Keratinocyte (primary cell): ENCODE results near the gene CLDN19. TPM values are rescaled to one million over a fixed set of nuclear protein-coding genes. Genes with fewer than 3 reads are reported as not detected.

Experiments used
- DNase-seq: peaks from one replicate; pipeline ENCODE4 v3.0.0-alpha.2; 2011; ENCODE audit warnings: low read depth, missing footprints, low spot score
- FAIRE-seq: peaks from 2 replicates; lab custom pipeline; 2011; peaks lifted over from hg19 to GRCh38; lab: Jason Lieb, UNC
- H2AFZ ChIP-seq: 2 replicates; pipeline ENCODE4 v1.6.0; 2012; ENCODE audit warnings: low read length, control low read depth, inconsistent platforms; ENCODE audit not compliant: control insufficient read depth
- H3K27ac ChIP-seq: 2 replicates; pipeline ENCODE4 v1.5.1; 2011; ENCODE audit warnings: low read length; ENCODE audit not compliant: control insufficient read depth, insufficient read depth
- H3K27me3 ChIP-seq: 3 replicates; pipeline ENCODE4 v1.6.0; 2011; ENCODE audit warnings: low read length; ENCODE audit not compliant: control insufficient read depth, insufficient read depth; ENCODE audit errors: extremely low read depth
- H3K36me3 ChIP-seq, 2 experiments: 2 replicates in 1 of 2; 3 replicates in 1 of 2; pipeline ENCODE4 v1.5.1; 2011; ENCODE audit warnings: low read length in 2 of 2, mild to moderate bottlenecking in 1 of 2; ENCODE audit not compliant: control insufficient read depth in 2 of 2, insufficient read depth in 2 of 2; ENCODE audit errors: extremely low read depth in 1 of 2
- H3K4me1 ChIP-seq: 3 replicates; pipeline ENCODE4 v1.5.1; 2011; ENCODE audit warnings: low read length; ENCODE audit not compliant: control insufficient read depth, insufficient read depth; ENCODE audit errors: extremely low read depth
- H3K4me2 ChIP-seq: 3 replicates; pipeline ENCODE4 v1.6.0; 2011; ENCODE audit warnings: low read depth, low read length; ENCODE audit not compliant: control insufficient read depth, insufficient read depth; ENCODE audit errors: extremely low read depth
- H3K4me3 ChIP-seq, 3 experiments: fragments of 200-600 bp in 1 of 3; sonication (generic) in 1 of 3; 2 replicates in 2 of 3; 3 replicates in 1 of 3; pipeline ENCODE4 v1.5.1; 2011 to 2016; ENCODE audit warnings: low read length in 3 of 3, mild to moderate bottlenecking in 3 of 3, control low read depth in 2 of 3, inconsistent platforms in 1 of 3, low read depth in 1 of 3, mixed read lengths in 1 of 3, mixed run types in 1 of 3, moderate library complexity in 1 of 3; ENCODE audit not compliant: control insufficient read depth in 2 of 3, insufficient read depth in 2 of 3; ENCODE audit errors: extremely low read depth in 1 of 3
- H3K79me2 ChIP-seq: 2 replicates; pipeline ENCODE4 v1.6.0; 2012; ENCODE audit warnings: low read length; ENCODE audit not compliant: control insufficient read depth, insufficient read depth
- H3K9ac ChIP-seq: 3 replicates; pipeline ENCODE4 v1.6.0; 2011; ENCODE audit warnings: low read length; ENCODE audit not compliant: control insufficient read depth, insufficient read depth; ENCODE audit errors: extremely low read depth
- H3K9me1 ChIP-seq: 3 replicates; pipeline ENCODE4 v1.6.0; 2011; ENCODE audit warnings: low read length; ENCODE audit not compliant: control insufficient read depth, insufficient read depth; ENCODE audit errors: extremely low read depth
- H3K9me3 ChIP-seq: 2 replicates; pipeline ENCODE4 v1.5.1; 2012; ENCODE audit warnings: low read depth, low read length; ENCODE audit not compliant: control insufficient read depth
- H4K20me1 ChIP-seq: 3 replicates; pipeline ENCODE4 v1.6.0; 2011; ENCODE audit warnings: low read length; ENCODE audit not compliant: control insufficient read depth, insufficient read depth; ENCODE audit errors: extremely low read depth
- EZH2 ChIP-seq: IDR thresholded peaks from one replicate; pipeline ENCODE4 v1.6.1; 2012; ENCODE audit warnings: inconsistent platforms, mild to moderate bottlenecking, low read length, moderate library complexity
- dilution Hi-C: fragments of 300-500 bp; cut with MboI; formaldehyde crosslinking; loops from one replicate; pipeline ENCODE4 v1.7.0; 2020; ENCODE audit warnings: low sequenced_read_pairs; ENCODE audit not compliant: extremely low pct_ligation_motif_present
- polyA plus RNA-seq, 5 experiments: library from polyadenylated mRNA; depleted of rRNA in 3 of 5; stranded (reverse) in 3 of 5; stranded (forward) in 1 of 5; unstranded in 1 of 5; fragments of >200 nt; gene quantifications; 1 replicate in 1 of 5; 2 replicates in 3 of 5; 3 replicates in 1 of 5; pipeline versions ENCODE4 v1.2.1 to v1.2.3, GENCODE V29; 2011 to 2012; ENCODE audit warnings: missing spikeins in 2 of 5, low read depth in 1 of 5, low replicate concordance in 1 of 5
- TF ChIP-seq, protein P1 (sequence below), 3 experiments: IDR thresholded peaks in 1 of 3; conservative IDR thresholded peaks in 1 of 3; optimal IDR thresholded peaks in 1 of 3; 2 replicates in 2 of 3; 3 replicates in 1 of 3; pipeline versions ENCODE3 to v1.5.1; 2011; ENCODE audit warnings: low read length in 3 of 3, mild to moderate bottlenecking in 3 of 3, moderate library complexity in 2 of 3, control low read depth in 1 of 3, inconsistent platforms in 1 of 3; ENCODE audit not compliant: insufficient read depth in 2 of 3; ENCODE audit errors: extremely low read depth in 1 of 3

The CLDN19 gene
- polyA plus RNA-seq, 1 donor (not counting 4 experiments of a cell fraction or from before 2014, with no cell fraction given): not detected

GRCh38 chr1:42759114-42759513 lies 19.1 kb upstream of the CLDN19 start:
- dilution Hi-C loops: no loop called here
- DNase-seq (no peak), FAIRE-seq (no peak)
- no peaks in the 10 kb centered on the region for H4K20me1 ChIP-seq
- no peaks in the 10 kb centered on the region for H3K27me3 ChIP-seq
- TF ChIP-seq, protein P1, sequence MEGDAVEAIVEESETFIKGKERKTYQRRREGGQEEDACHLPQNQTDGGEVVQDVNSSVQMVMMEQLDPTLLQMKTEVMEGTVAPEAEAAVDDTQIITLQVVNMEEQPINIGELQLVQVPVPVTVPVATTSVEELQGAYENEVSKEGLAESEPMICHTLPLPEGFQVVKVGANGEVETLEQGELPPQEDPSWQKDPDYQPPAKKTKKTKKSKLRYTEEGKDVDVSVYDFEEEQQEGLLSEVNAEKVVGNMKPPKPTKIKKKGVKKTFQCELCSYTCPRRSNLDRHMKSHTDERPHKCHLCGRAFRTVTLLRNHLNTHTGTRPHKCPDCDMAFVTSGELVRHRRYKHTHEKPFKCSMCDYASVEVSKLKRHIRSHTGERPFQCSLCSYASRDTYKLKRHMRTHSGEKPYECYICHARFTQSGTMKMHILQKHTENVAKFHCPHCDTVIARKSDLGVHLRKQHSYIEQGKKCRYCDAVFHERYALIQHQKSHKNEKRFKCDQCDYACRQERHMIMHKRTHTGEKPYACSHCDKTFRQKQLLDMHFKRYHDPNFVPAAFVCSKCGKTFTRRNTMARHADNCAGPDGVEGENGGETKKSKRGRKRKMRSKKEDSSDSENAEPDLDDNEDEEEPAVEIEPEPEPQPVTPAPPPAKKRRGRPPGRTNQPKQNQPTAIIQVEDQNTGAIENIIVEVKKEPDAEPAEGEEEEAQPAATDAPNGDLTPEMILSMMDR (optimal IDR thresholded peaks at IDR 0.05 in 1 of 3, IDR thresholded peaks at IDR 0.05 in 1 of 3, conservative IDR thresholded peaks at IDR 0.05 in 1 of 3; ENCODE audit: extremely low read depth in 1 of 3, insufficient read depth in 2 of 3, low read length in 3 of 3): peak in 1 of 3 experiments; percentile 27
- TF ChIP-seq EZH2: no peak
- no peaks in the 10 kb centered on the region for H3K9me3 ChIP-seq
- no peak overlapping the region for H3K27ac ChIP-seq
- peaks cover 23 to 28% of the 10 kb centered on the region in 2 experiments for H3K36me3 ChIP-seq
- no peak overlapping the region for H3K4me3 ChIP-seq
- no peaks in the 10 kb centered on the region for H3K9me1 ChIP-seq
- H2AFZ ChIP-seq: no peak overlapping the region
- H3K79me2 ChIP-seq: peaks cover 2% of the 10 kb centered on the region
- H3K4me2 ChIP-seq: no peak overlapping the region
- H3K4me1 ChIP-seq: peaks cover 6% of the 10 kb centered on the region
- H3K9ac ChIP-seq: no peak overlapping the region

DNA sequence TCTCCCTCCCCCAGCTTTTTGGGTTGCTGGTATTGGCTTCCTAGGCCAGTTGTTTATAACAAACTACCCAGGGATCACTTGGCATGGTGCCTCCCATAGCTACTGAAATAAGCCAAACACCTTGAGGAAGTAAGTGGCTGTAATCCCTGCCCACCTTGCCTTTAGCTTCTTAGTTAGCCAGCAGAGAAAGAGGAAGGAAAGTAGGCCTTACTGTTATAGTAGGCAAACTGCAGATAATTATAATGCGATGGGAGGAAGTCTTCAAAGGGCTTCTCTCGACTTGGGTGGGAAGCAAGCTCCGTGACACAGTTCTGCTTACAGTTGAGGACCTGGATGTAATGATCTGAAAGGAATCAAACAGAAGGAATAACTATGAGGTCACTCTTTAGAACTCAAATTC lies 18.6 kb upstream of the CLDN19 start:
- TF ChIP-seq, protein P1 (optimal IDR thresholded peaks at IDR 0.05 in 1 of 3, IDR thresholded peaks at IDR 0.05 in 1 of 3, conservative IDR thresholded peaks at IDR 0.05 in 1 of 3; ENCODE audit: extremely low read depth in 1 of 3, insufficient read depth in 2 of 3, low read length in 3 of 3): no peak
- TF ChIP-seq EZH2: no peak
- Histone ChIP-seq H3K27ac (no peak overlapping the region), H3K79me2 (peaks cover under 1% of the 10 kb centered on the region), H4K20me1 (no peaks in the 10 kb centered on the region), H3K4me3 (no peak overlapping the region), H3K9ac (no peak overlapping the region), H3K36me3 (peaks cover 24 to 32% of the 10 kb centered on the region in 2 experiments), H3K9me3 (no peaks in the 10 kb centered on the region), H3K4me1 (peaks cover 6% of the 10 kb centered on the region), H2AFZ (no peak overlapping the region), H3K9me1 (no peaks in the 10 kb centered on the region), H3K4me2 (no peak overlapping the region), H3K27me3 (no peaks in the 10 kb centered on the region)
- dilution Hi-C loops: no loop called here
- DNase-seq (no peak), FAIRE-seq (no peak)
